ENCODE data around the gene IFNG-AS1. TPM values are rescaled to one million over a fixed set of nuclear protein-coding genes. Genes with fewer than 3 reads are reported as not detected.
A peak's percentile ranks its signal among the peaks of the same experiment; 100 is the strongest.

IFNG-AS1 gene
- total and polyA plus RNA-seq, 3 experiments from 2014 or later, result 0.95 to 35.4 (median 1.6) TPM

- Histone ChIP-seq H3K4me1 (ENCODE audit: insufficient read depth, low read length) (no peaks in the 10 kb centered on the region), H3K27me3 (ENCODE audit: insufficient read depth, low read length, poor library complexity, severe bottlenecking) (no peaks in the 10 kb centered on the region), H3K36me3 (ENCODE audit: insufficient read depth, low read length) (no peaks in the 10 kb centered on the region), H3K4me3 (ENCODE audit: low read length) (no peak overlapping the region), H3K9me3 (ENCODE audit: low read length) (no peaks in the 10 kb centered on the region), H3K27ac (ENCODE audit: low read depth, low read length) (no peak overlapping the region)
- ChIA-PET POLR2A (no interaction called here), CTCF (no interaction called here)
- Mint-ChIP-seq H3K9me3 (no peaks in the 10 kb centered on the region), H3K4me3 (no peak overlapping the region), H3K27me3 (no peaks in the 10 kb centered on the region), H3K27ac (no peak overlapping the region), H3K4me1 (peaks cover 23 to 30% (median 24%) of the 10 kb centered on the region in 3 donors), H3K36me3 (peaks cover 21 to 56% (median 38%) of the 10 kb centered on the region in 3 donors)
- no peak for DNase-seq
These were observed 31.5 kb downstream of the IFNG-AS1 start for GRCh38 chr12:68020699-68021098.

- H3K4me1 Mint-ChIP-seq, result peaks cover 39 to 58% (median 48%) of the 10 kb centered on the region in 3 donors
These were observed 39.4 kb downstream of the IFNG-AS1 start for GRCh38 chr12:68028647-68029046.

GRCh38 chr12:68030248-68030647 is 41.0 kb downstream of the IFNG-AS1 start:
- Mint-ChIP-seq H3K9me3 (peaks cover 0 to 8% (median 0%) of the 10 kb centered on the region in 5 donors), H3K36me3 (peaks cover 5 to 41% (median 30%) of the 10 kb centered on the region in 3 donors), H3K27ac (peak overlapping the region in 1 of 8 donors; percentile 60), H3K4me1 (peaks cover 39 to 62% (median 49%) of the 10 kb centered on the region in 3 donors), H3K27me3 (no peaks in the 10 kb centered on the region), H3K4me3 (no peak overlapping the region)
- no peak for DNase-seq
- no peaks in the 10 kb centered on the region for H3K27me3 ChIP-seq (ENCODE audit: insufficient read depth, low read length, poor library complexity, severe bottlenecking)
- H3K4me1 ChIP-seq (ENCODE audit: insufficient read depth, low read length), result peaks cover 16% of the 10 kb centered on the region
- H3K36me3 ChIP-seq (ENCODE audit: insufficient read depth, low read length), result no peaks in the 10 kb centered on the region
- POLR2A ChIA-PET, result no interaction called here
- H3K9me3 ChIP-seq (ENCODE audit: low read length), result no peaks in the 10 kb centered on the region
- CTCF ChIA-PET, result interaction anchor here (1.6 kb wide), 1 partner anchor 10 kb away, joined by 5 read pairs; no protein-coding TSS in a partner anchor
- no peak overlapping the region for H3K27ac ChIP-seq (ENCODE audit: low read depth, low read length)
- no peak overlapping the region for H3K4me3 ChIP-seq (ENCODE audit: low read length)

More at GRCh38 chr12:68028647-68029046, 39.4 kb downstream of the IFNG-AS1 start:
- Histone ChIP-seq H3K9me3 (ENCODE audit: low read length) (no peaks in the 10 kb centered on the region), H3K27me3 (ENCODE audit: insufficient read depth, low read length, poor library complexity, severe bottlenecking) (no peaks in the 10 kb centered on the region), H3K4me3 (ENCODE audit: low read length) (no peak overlapping the region), H3K36me3 (ENCODE audit: insufficient read depth, low read length) (no peaks in the 10 kb centered on the region), H3K4me1 (ENCODE audit: insufficient read depth, low read length) (peaks cover 16% of the 10 kb centered on the region), H3K27ac (ENCODE audit: low read depth, low read length) (no peak overlapping the region)
- peak overlapping the region in 5 of 8 donors; percentile 2 to 68 (median 52) for H3K27ac Mint-ChIP-seq
- H3K4me3 Mint-ChIP-seq, result peak overlapping the region in 4 of 7 donors; percentile 13 to 68 (median 53)
- ChIA-PET CTCF (interaction anchor here (0.7 to 1.1 kb wide), 2 partner anchors 13 to 195 kb away, joined by 3 read pairs; no protein-coding TSS in a partner anchor), POLR2A (no interaction called here)
- peaks cover 12 to 47% (median 32%) of the 10 kb centered on the region in 3 donors for H3K36me3 Mint-ChIP-seq
- DNase-seq, result no peak
- H3K9me3 Mint-ChIP-seq, result peaks cover 0 to 8% (median 0%) of the 10 kb centered on the region in 5 donors
- no peaks in the 10 kb centered on the region for H3K27me3 Mint-ChIP-seq

- Histone ChIP-seq H3K27ac (ENCODE audit: low read depth, low read length) (no peak overlapping the region), H3K4me3 (ENCODE audit: low read length) (no peak overlapping the region), H3K4me1 (ENCODE audit: insufficient read depth, low read length) (peaks cover 16% of the 10 kb centered on the region), H3K36me3 (ENCODE audit: insufficient read depth, low read length) (no peaks in the 10 kb centered on the region), H3K9me3 (ENCODE audit: low read length) (no peaks in the 10 kb centered on the region), H3K27me3 (ENCODE audit: insufficient read depth, low read length, poor library complexity, severe bottlenecking) (no peaks in the 10 kb centered on the region)
- DNase-seq, result no peak
- ChIA-PET CTCF (interaction anchor here (1.6 kb wide), 1 partner anchor 9 kb away, joined by 5 read pairs; no protein-coding TSS in a partner anchor), POLR2A (no interaction called here)
- Mint-ChIP-seq H3K4me1 (peaks cover 44 to 68% (median 55%) of the 10 kb centered on the region in 3 donors), H3K36me3 (peaks cover 5 to 37% (median 35%) of the 10 kb centered on the region in 3 donors), H3K9me3 (peaks cover 0 to 8% (median 0%) of the 10 kb centered on the region in 5 donors), H3K4me3 (peak overlapping the region in 6 of 7 donors; percentile 40 to 87 (median 86)), H3K27ac (peak overlapping the region in 5 of 8 donors; percentile 26 to 91 (median 83)), H3K27me3 (no peaks in the 10 kb centered on the region)
These were observed 41.9 kb downstream of the IFNG-AS1 start for GRCh38 chr12:68031174-68031573.

GRCh38 chr12:68031881-68032739 is 42.9 kb downstream of the IFNG-AS1 start:
- no peaks in the 10 kb centered on the region for H3K27me3 ChIP-seq (ENCODE audit: insufficient read depth, low read length, poor library complexity, severe bottlenecking)
- Mint-ChIP-seq H3K4me3 (peak overlapping the region; percentile 40 to 90 (median 87)), H3K36me3 (peaks cover 5 to 34% (median 32%) of the 10 kb centered on the region in 3 donors), H3K27ac (peak overlapping the region; percentile 26 to 94 (median 90)), H3K9me3 (peaks cover 0 to 8% (median 0%) of the 10 kb centered on the region in 5 donors), H3K4me1 (peaks cover 50 to 74% (median 59%) of the 10 kb centered on the region in 3 donors), H3K27me3 (no peaks in the 10 kb centered on the region)
- H3K27ac ChIP-seq (ENCODE audit: low read depth, low read length), result no peak overlapping the region
- ChIA-PET CTCF (interaction anchor here (1.4 to 1.6 kb wide), 2 partner anchors 8 to 126 kb away, joined by 4 to 5 read pairs; no protein-coding TSS in a partner anchor), POLR2A (no interaction called here)
- H3K4me3 ChIP-seq (ENCODE audit: low read length), result peak overlapping the region; percentile 40
- H3K9me3 ChIP-seq (ENCODE audit: low read length), result no peaks in the 10 kb centered on the region
- H3K4me1 ChIP-seq (ENCODE audit: insufficient read depth, low read length), result peaks cover 16% of the 10 kb centered on the region
- DNase-seq, result peak in 1 of 5 donors; percentile 4
- H3K36me3 ChIP-seq (ENCODE audit: insufficient read depth, low read length), result no peaks in the 10 kb centered on the region

- peaks cover 5 to 17% (median 14%) of the 10 kb centered on the region in 3 donors for H3K36me3 Mint-ChIP-seq
- H3K27me3 Mint-ChIP-seq, result no peaks in the 10 kb centered on the region
- peaks cover 41 to 60% (median 50%) of the 10 kb centered on the region in 3 donors for H3K4me1 Mint-ChIP-seq
- ChIA-PET CTCF (no interaction called here), POLR2A (no interaction called here)
- no peaks in the 10 kb centered on the region for H3K27me3 ChIP-seq (ENCODE audit: insufficient read depth, low read length, poor library complexity, severe bottlenecking)
- H3K9me3 Mint-ChIP-seq, result peaks cover 0 to 3% (median 0%) of the 10 kb centered on the region in 5 donors
- H3K36me3 ChIP-seq (ENCODE audit: insufficient read depth, low read length), result no peaks in the 10 kb centered on the region
- no peaks in the 10 kb centered on the region for H3K9me3 ChIP-seq (ENCODE audit: low read length)
- H3K27ac ChIP-seq (ENCODE audit: low read depth, low read length), result no peak overlapping the region
- H3K4me3 ChIP-seq (ENCODE audit: low read length), result no peak overlapping the region
- peaks cover 16% of the 10 kb centered on the region for H3K4me1 ChIP-seq (ENCODE audit: insufficient read depth, low read length)
- DNase-seq, result no peak
- H3K27ac Mint-ChIP-seq, result peak overlapping the region in 2 of 8 donors; percentile 26 to 49
- H3K4me3 Mint-ChIP-seq, result no peak overlapping the region
These were observed 45.3 kb downstream of the IFNG-AS1 start for GRCh38 chr12:68034567-68034966.

- H3K4me1 Mint-ChIP-seq, result peaks cover 40 to 64% (median 57%) of the 10 kb centered on the region in 3 donors
These were observed 47.4 kb downstream of the IFNG-AS1 start for GRCh38 chr12:68036642-68037041.

More at GRCh38 chr12:68036642-68037041, 47.4 kb downstream of the IFNG-AS1 start:
- no peaks in the 10 kb centered on the region for H3K36me3 ChIP-seq (ENCODE audit: insufficient read depth, low read length)
- peaks cover 11% of the 10 kb centered on the region for H3K4me1 ChIP-seq (ENCODE audit: insufficient read depth, low read length)
- H3K4me3 Mint-ChIP-seq, result peak overlapping the region in 2 of 7 donors; percentile 5 to 16
- H3K27me3 ChIP-seq (ENCODE audit: insufficient read depth, low read length, poor library complexity, severe bottlenecking), result no peaks in the 10 kb centered on the region
- no peak overlapping the region for H3K27ac ChIP-seq (ENCODE audit: low read depth, low read length)
- peaks cover 0 to 1% (median 0%) of the 10 kb centered on the region in 5 donors for H3K9me3 Mint-ChIP-seq
- no peak overlapping the region for H3K4me3 ChIP-seq (ENCODE audit: low read length)
- H3K9me3 ChIP-seq (ENCODE audit: low read length), result no peaks in the 10 kb centered on the region
- no peaks in the 10 kb centered on the region for H3K27me3 Mint-ChIP-seq
- DNase-seq, result peak in 2 of 5 donors; percentile 14 to 62
- H3K36me3 Mint-ChIP-seq, result peaks cover 4 to 9% (median 7%) of the 10 kb centered on the region in 3 donors
- H3K27ac Mint-ChIP-seq, result peak overlapping the region in 6 of 8 donors; percentile 19 to 53 (median 42)
- POLR2A ChIA-PET, result no interaction called here
- CTCF ChIA-PET, result interaction anchor here (0.7 to 2.8 kb wide), 6 partner anchors 47 to 794 kb away, joined by 3 to 6 read pairs (median 4); partner anchors contain the start of genes IFNG-AS1 and IL26
